ENCODE measurements around the gene INKA2.

GRCh38 chr1:111779546-111779945, 40.4 kb upstream of the INKA2 start:
- TF ChIP-seq CTCF (IDR thresholded peaks at IDR 0.05) (no peak), POLR2A (IDR thresholded peaks at IDR 0.05) (no peak)
